Right hindlimb (tissue), 1 donor: ENCODE data around the gene NRIP3.
"Not testable (repeated sequence)": the region's sequence is repeated elsewhere in the genome, so short reads cannot be mapped to it uniquely, and the experiment has no call there.

Experiments used
- DNase-seq: peaks from one replicate; pipeline ENCODE4 v3.0.0-alpha.2; 2018

The NRIP3 gene

GRCh38 chr11:8967184-8967583 lies 36.6 kb downstream of the NRIP3 start:
- no peak for DNase-seq

GRCh38 chr11:8964324-8965320 lies 39.2 kb downstream of the NRIP3 start, which contains the start of gene TMEM9B:
Gene TMEM9B (minus strand): TSS chr11:8964442. CDS start chr11:8964313, 129 bp downstream.
- peak; percentile 93 for DNase-seq

GRCh38 chr11:8963569-8964323 lies 40.1 kb downstream of the NRIP3 start:
- peak; percentile 28 for DNase-seq

GRCh38 chr11:8962841-8963240 lies 41.0 kb downstream of the NRIP3 start:
- no peak for DNase-seq

- no peak for DNase-seq
These were observed 42.4 kb downstream of the NRIP3 start for GRCh38 chr11:8961401-8961800.

GRCh38 chr11:8959546-8960166 lies 44.1 kb downstream of the NRIP3 start:
- DNase-seq, result peak; percentile 37

GRCh38 chr11:8956860-8957259 lies 46.9 kb downstream of the NRIP3 start:
- DNase-seq, result no peak

GRCh38 chr11:8948886-8949285 lies 54.9 kb downstream of the NRIP3 start:
- DNase-seq, result no peak

- no peak for DNase-seq
These were observed 56.4 kb downstream of the NRIP3 start for GRCh38 chr11:8947230-8947943.

- no peak for DNase-seq
These were observed 61.2 kb downstream of the NRIP3 start, which contains the start of gene ASCL3 for GRCh38 chr11:8942518-8943066. Gene ASCL3 (minus strand): TSS chr11:8943016. CDS start chr11:8938161, 4,855 bp downstream.

- DNase-seq, result no peak
These were observed 62.3 kb downstream of the NRIP3 start for GRCh38 chr11:8941341-8942103.

- DNase-seq, result no peak
These were observed 66.1 kb downstream of the NRIP3 start for GRCh38 chr11:8937659-8938058.

GRCh38 chr11:8937159-8937558 lies 66.6 kb downstream of the NRIP3 start:
- DNase-seq, result no peak

GRCh38 chr11:8935789-8936188 lies 68.0 kb downstream of the NRIP3 start:
- not testable (repeated sequence) for DNase-seq

GRCh38 chr11:8934742-8935488 lies 68.9 kb downstream of the NRIP3 start:
- DNase-seq, result no peak

- no peak for DNase-seq
These were observed 69.9 kb downstream of the NRIP3 start for GRCh38 chr11:8933931-8934330.

GRCh38 chr11:8932564-8933180 lies 71.1 kb downstream of the NRIP3 start, which contains the start of gene C11orf16:
Gene C11orf16 (minus strand): TSS chr11:8932947. CDS start chr11:8932308, 639 bp downstream.
- DNase-seq, result no peak
